ENCODE measurements around the gene PCDHAC1. TPM values are rescaled to one million over a fixed set of nuclear protein-coding genes. Genes with fewer than 3 reads are reported as not detected.
A peak's percentile ranks its signal among the peaks of the same experiment; 100 is the strongest.

Gene PCDHAC1
- total RNA-seq, 6 donors from 2014 or later = 3.9 to 7.6 (median 5.9) TPM

DNA sequence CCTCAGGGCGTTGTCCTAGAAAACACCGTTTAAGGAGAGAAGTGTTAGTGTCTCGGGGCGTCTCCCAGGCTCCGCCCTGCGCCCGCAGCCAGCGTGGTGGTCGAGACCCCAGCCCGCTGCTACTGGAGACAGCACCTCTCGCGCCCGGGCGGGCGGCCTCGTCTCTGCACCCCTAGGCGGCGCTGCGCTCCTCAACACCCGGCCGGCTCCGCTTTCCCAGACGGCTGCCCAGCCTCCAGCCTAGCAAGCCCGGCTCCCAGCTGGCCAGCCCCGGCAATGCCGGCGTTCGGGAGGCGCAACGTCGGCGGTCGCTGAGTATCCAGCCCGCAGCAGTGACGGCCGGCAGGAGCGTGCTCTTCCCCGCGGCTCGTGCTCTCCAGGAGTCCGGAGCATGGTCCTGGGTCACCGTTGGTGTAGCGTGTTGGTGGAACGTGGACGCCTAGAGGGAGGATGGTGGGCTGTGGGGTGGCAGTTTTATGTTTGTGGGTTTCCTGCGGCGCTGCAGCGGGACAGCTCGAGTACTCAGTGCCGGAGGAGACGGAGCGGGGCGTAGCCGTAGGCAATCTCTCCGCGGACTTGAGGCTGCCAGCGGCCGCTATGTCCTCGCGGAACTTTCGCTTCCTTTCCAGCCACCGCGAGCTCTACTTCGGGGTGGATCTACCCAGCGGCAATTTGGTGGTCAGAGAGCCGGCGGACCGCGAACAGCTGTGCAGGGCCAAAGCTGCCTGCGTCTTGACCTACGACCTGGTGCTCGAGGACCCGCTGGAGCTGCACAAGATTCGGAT lies 536 bp downstream of the PCDHAC1 start:
- peaks cover 3 to 20% (median 13%) of the 10 kb centered on the region in 4 donors for H3K4me1 ChIP-seq
- TF ChIP-seq POLR2AphosphoS5 (IDR thresholded peaks at IDR 0.05) = no peak
- no peak for TF ChIP-seq EP300 (IDR thresholded peaks at IDR 0.05)
- TF ChIP-seq, protein P1, sequence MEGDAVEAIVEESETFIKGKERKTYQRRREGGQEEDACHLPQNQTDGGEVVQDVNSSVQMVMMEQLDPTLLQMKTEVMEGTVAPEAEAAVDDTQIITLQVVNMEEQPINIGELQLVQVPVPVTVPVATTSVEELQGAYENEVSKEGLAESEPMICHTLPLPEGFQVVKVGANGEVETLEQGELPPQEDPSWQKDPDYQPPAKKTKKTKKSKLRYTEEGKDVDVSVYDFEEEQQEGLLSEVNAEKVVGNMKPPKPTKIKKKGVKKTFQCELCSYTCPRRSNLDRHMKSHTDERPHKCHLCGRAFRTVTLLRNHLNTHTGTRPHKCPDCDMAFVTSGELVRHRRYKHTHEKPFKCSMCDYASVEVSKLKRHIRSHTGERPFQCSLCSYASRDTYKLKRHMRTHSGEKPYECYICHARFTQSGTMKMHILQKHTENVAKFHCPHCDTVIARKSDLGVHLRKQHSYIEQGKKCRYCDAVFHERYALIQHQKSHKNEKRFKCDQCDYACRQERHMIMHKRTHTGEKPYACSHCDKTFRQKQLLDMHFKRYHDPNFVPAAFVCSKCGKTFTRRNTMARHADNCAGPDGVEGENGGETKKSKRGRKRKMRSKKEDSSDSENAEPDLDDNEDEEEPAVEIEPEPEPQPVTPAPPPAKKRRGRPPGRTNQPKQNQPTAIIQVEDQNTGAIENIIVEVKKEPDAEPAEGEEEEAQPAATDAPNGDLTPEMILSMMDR (IDR thresholded peaks at IDR 0.05) = peak; percentile 63 to 96 (median 88)
- peak overlapping the region in 3 of 4 donors; percentile 48 to 76 (median 71) for H3K27ac ChIP-seq
- 3 to 4% methylated on average over 12 to 68 of the region's 74 CpGs for WGBS, 2 donors
- H3K9me3 ChIP-seq = no peaks in the 10 kb centered on the region
- no peaks in the 10 kb centered on the region for H3K36me3 ChIP-seq
- peaks cover 0 to 5% (median 0%) of the 10 kb centered on the region in 4 donors for H3K27me3 ChIP-seq
- DNase-seq = peak; percentile 89 to 96
- peak overlapping the region; percentile 25 to 60 (median 48) for H3K4me3 ChIP-seq
- ATAC-seq (ENCODE audit: low FRiP score in 2 of 2) = peak; percentile 96

GRCh38 chr5:140927228-140927573 lies 1.1 kb downstream of the PCDHAC1 start:
- ATAC-seq (ENCODE audit: low FRiP score in 2 of 2) = peak; percentile 9 to 21
- Histone ChIP-seq H3K27ac (peak overlapping the region in 3 of 4 donors; percentile 48 to 76 (median 71)), H3K9me3 (no peaks in the 10 kb centered on the region), H3K4me3 (peak overlapping the region; percentile 25 to 60 (median 48)), H3K36me3 (no peaks in the 10 kb centered on the region), H3K27me3 (peaks cover 0 to 5% (median 0%) of the 10 kb centered on the region in 4 donors), H3K4me1 (peaks cover 3 to 20% (median 13%) of the 10 kb centered on the region in 4 donors)
- TF ChIP-seq, protein P1 (IDR thresholded peaks at IDR 0.05) = no peak
- TF ChIP-seq POLR2A (IDR thresholded peaks at IDR 0.05) (no peak), POLR2AphosphoS5 (IDR thresholded peaks at IDR 0.05) (no peak), EP300 (IDR thresholded peaks at IDR 0.05) (no peak)
- 11 to 17% methylated on average over 7 to 24 of the region's 26 CpGs for WGBS, 2 donors
- DNase-seq = peak in 1 of 2 donors; percentile 25

DNA sequence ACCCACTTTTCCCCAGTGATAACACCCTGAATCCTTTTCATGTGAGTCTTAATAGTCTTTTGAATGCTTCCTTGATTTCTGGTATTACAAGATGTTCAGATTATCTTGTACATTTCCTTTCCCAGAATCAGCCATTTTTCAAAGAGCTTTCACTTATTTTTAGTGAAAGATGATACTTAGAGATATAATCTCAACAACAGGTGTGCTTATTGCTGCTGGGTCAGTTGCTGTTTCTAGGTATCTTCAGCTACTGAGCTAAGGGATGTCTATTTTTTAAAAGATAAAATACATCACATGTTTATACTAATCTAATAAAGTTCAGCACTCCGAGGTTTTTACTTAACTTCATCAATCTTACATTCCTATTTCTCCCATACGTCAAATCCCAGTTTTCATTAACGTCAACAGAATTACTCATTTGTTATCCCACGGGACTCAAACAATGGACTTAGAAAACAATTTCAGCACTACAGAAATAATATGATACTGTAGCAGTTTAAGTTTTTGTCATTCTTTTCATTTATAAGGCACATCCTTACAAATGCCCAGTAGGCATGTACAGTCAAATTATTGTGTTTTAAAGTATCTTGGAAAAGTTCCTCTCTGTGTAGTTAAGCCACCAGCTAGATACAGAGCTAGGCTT lies 9.0 kb downstream of the PCDHAC1 start:
- no peak for TF ChIP-seq EP300 (IDR thresholded peaks at IDR 0.05)
- TF ChIP-seq POLR2AphosphoS5 (IDR thresholded peaks at IDR 0.05) = no peak
- no peak for TF ChIP-seq POLR2A (IDR thresholded peaks at IDR 0.05)
- TF ChIP-seq, protein P1 (IDR thresholded peaks at IDR 0.05) = no peak
- H3K9me3 ChIP-seq = no peaks in the 10 kb centered on the region
- no peaks in the 10 kb centered on the region for H3K36me3 ChIP-seq
- ATAC-seq (ENCODE audit: low FRiP score in 2 of 2) (no peak), DNase-seq (no peak)
- no peak overlapping the region for H3K27ac ChIP-seq
- 71 to 79% methylated on average over 4 of the region's 4 CpGs for WGBS, 2 donors
- H3K4me3 ChIP-seq = no peak overlapping the region
- no peaks in the 10 kb centered on the region for H3K27me3 ChIP-seq
- H3K4me1 ChIP-seq = no peaks in the 10 kb centered on the region

GRCh38 chr5:140946578-140946977 lies 20.5 kb downstream of the PCDHAC1 start:
- H3K27ac ChIP-seq = no peak overlapping the region
- DNase-seq (no peak), ATAC-seq (ENCODE audit: low FRiP score in 2 of 2) (no peak)
- no peaks in the 10 kb centered on the region for H3K36me3 ChIP-seq
- no peaks in the 10 kb centered on the region for H3K4me1 ChIP-seq
- TF ChIP-seq, protein P1 (IDR thresholded peaks at IDR 0.05) = no peak
- TF ChIP-seq EP300 (IDR thresholded peaks at IDR 0.05) (no peak), POLR2A (IDR thresholded peaks at IDR 0.05) (no peak), POLR2AphosphoS5 (IDR thresholded peaks at IDR 0.05) (no peak)
- no peaks in the 10 kb centered on the region for H3K9me3 ChIP-seq
- no peaks in the 10 kb centered on the region for H3K27me3 ChIP-seq
- H3K4me3 ChIP-seq = no peak overlapping the region
- 56 to 68% methylated on average over 2 of the region's 2 CpGs for WGBS, 2 donors
